ENCODE data around the gene PLA2G12A.
A peak's percentile ranks its signal among the peaks of the same experiment; 100 is the strongest.

The PLA2G12A gene

GRCh38 chr4:109729718-109730618, at the start of gene PLA2G12A:
Gene PLA2G12A (minus strand): TSS chr4:109730070. CDS start chr4:109729809, 261 bp downstream.
- ChIA-PET POLR2A (interaction anchor here (0.6 to 1.5 kb wide), 4 partner anchors 25 to 170 kb away, joined by 3 to 6 read pairs (median 4); partner anchors contain the start of genes CASP6 and MCUB), CTCF (interaction anchor here (0.5 kb wide), 1 partner anchor 32 kb away, joined by 5 read pairs; no protein-coding TSS in a partner anchor)
- Histone ChIP-seq H3K36me3 (ENCODE audit: control insufficient read depth in 2 of 2, insufficient read depth in 1 of 2, low read length in 2 of 2) (peaks cover 0 to 13% of the 10 kb centered on the region in 2 experiments; a peak in 1 of 3 replicates), H3K27ac (ENCODE audit: extremely low read depth, low read depth, low read length) (peak within 1 kb of the TSS; percentile 59; the same call in 1 of the 2 replicates), H3K9me3 (ENCODE audit: control insufficient read depth, insufficient read depth, low read depth, low read length) (no peaks in the 10 kb centered on the region), H3K4me1 (ENCODE audit: control insufficient read depth, insufficient read depth, low read length) (no peaks in the 10 kb centered on the region), H3K4me3 (ENCODE audit: low read depth, low read length) (peak within 1 kb of the TSS; percentile 88)
- TF ChIP-seq ZBTB20 (tag by site-specific recombination; IDR thresholded peaks at IDR 0.05) (peak; percentile 45; the same call in 1 of the 2 replicates), GFI1B (tag by site-specific recombination; IDR thresholded peaks at IDR 0.05) (no peak), ZXDB (tag by site-specific recombination; IDR thresholded peaks at IDR 0.05) (peak; percentile 4; the same call in 1 of the 2 replicates), ZNF560 (tag by site-specific recombination; IDR thresholded peaks at IDR 0.05; ENCODE audit: borderline replicate concordance) (no peak), ZBTB8A (tag by site-specific recombination; IDR thresholded peaks at IDR 0.05) (peak; percentile 40), ZBTB17 (tag by site-specific recombination; IDR thresholded peaks at IDR 0.05) (peak; percentile 66; the same call in 1 of the 2 replicates), ZNF660 (tag by site-specific recombination; IDR thresholded peaks at IDR 0.05) (0 out of 2 replicates have a peak, but pooled peaks have one; percentile 14), ZNF2 (tag by site-specific recombination; IDR thresholded peaks at IDR 0.05) (peak; percentile 30; the same call in 1 of the 2 replicates), ZNF169 (tag by site-specific recombination; IDR thresholded peaks at IDR 0.05) (no peak), ZNF146 (tag by site-specific recombination; IDR thresholded peaks at IDR 0.05) (no peak), SP2 (tag by site-specific recombination; IDR thresholded peaks at IDR 0.05) (0 out of 2 replicates have a peak, but pooled peaks have one; percentile 22), HIC1 (tag by site-specific recombination; IDR thresholded peaks at IDR 0.05) (peak; percentile 59; the same call in 1 of the 2 replicates), GLIS2 (tag by site-specific recombination; IDR thresholded peaks at IDR 0.05) (peak; percentile 43), ZIC2 (tag by site-specific recombination; IDR thresholded peaks at IDR 0.05) (peak; percentile 72), ZNF645 (tag by site-specific recombination; IDR thresholded peaks at IDR 0.05) (no peak), PATZ1 (tag by site-specific recombination; IDR thresholded peaks at IDR 0.05) (0 out of 2 replicates have a peak, but pooled peaks have one; percentile 33), ZNF449 (tag by site-specific recombination; IDR thresholded peaks at IDR 0.05) (0 out of 2 replicates have a peak, but pooled peaks have one; percentile 24), KLF10 (tag by site-specific recombination; IDR thresholded peaks at IDR 0.05) (peak; percentile 29; the same call in 1 of the 2 replicates), ZNF48 (tag by site-specific recombination; IDR thresholded peaks at IDR 0.05) (no peak), ZEB2 (tag by site-specific recombination; IDR thresholded peaks at IDR 0.05) (peak; percentile 61), ZNF341 (tag by site-specific recombination; IDR thresholded peaks at IDR 0.05; ENCODE audit: low read depth) (peak; percentile 73; the same call in 1 of the 2 replicates), ZNF549 (tag by site-specific recombination; IDR thresholded peaks at IDR 0.05) (no peak), KLF1 (tag by site-specific recombination; IDR thresholded peaks at IDR 0.05) (peak; percentile 11; the same call in 1 of the 2 replicates), ZBTB26 (tag by site-specific recombination; optimal IDR thresholded peaks at IDR 0.05) (peak; percentile 98)
- TF ChIP-seq, protein P1, sequence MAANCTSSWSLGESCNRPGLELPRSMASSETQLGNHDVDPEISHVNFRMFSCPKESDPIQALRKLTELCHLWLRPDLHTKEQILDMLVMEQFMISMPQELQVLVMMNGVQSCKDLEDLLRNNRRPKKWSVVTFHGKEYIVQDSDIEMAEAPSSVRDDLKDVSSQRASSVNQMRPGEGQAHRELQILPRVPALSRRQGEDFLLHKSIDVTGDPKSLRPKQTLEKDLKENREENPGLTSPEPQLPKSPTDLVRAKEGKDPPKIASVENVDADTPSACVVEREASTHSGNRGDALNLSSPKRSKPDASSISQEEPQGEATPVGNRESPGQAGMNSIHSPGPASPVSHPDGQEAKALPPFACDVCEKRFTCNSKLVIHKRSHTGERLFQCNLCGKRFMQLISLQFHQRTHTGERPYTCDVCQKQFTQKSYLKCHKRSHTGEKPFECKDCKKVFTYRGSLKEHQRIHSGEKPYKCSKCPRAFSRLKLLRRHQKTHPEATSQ (tag by site-specific recombination; IDR thresholded peaks at IDR 0.05), result 0 out of 2 replicates have a peak, but pooled peaks have one; percentile 44

Data from HEK293 (cell line).